Vagina (tissue), 2 donors: ENCODE results near the gene HSPA12A.

Source experiments
- POLR2A ChIP-seq, 2 donors: fragments of 450-650 bp; IDR thresholded peaks; one replicate each; pipeline ENCODE4 v1.6.1; 2017; ENCODE audit warnings: antibody characterized with exemption in 2 of 2, mild to moderate bottlenecking in 2 of 2, moderate library complexity in 2 of 2
- POLR2AphosphoS5 ChIP-seq, 2 donors: sonication (generic); formaldehyde crosslinking; IDR thresholded peaks; one replicate each; pipeline ENCODE4 v1.9.0; 2017; ENCODE audit warnings: antibody characterized with exemption in 2 of 2, mild to moderate bottlenecking in 2 of 2, low read depth in 1 of 2; ENCODE audit not compliant: insufficient read depth in 1 of 2
- TF ChIP-seq, protein P1 (sequence below), 3 experiments: fragments of 450-650 bp in 2 of 3; fragments of 200-600 bp in 1 of 3; sonication (generic) in 1 of 3; IDR thresholded peaks; one replicate each; pipeline ENCODE4 v1.5.1; 2017 to 2019; ENCODE audit warnings: antibody characterized with exemption in 3 of 3, mild to moderate bottlenecking in 2 of 3, moderate library complexity in 2 of 3

DNA sequence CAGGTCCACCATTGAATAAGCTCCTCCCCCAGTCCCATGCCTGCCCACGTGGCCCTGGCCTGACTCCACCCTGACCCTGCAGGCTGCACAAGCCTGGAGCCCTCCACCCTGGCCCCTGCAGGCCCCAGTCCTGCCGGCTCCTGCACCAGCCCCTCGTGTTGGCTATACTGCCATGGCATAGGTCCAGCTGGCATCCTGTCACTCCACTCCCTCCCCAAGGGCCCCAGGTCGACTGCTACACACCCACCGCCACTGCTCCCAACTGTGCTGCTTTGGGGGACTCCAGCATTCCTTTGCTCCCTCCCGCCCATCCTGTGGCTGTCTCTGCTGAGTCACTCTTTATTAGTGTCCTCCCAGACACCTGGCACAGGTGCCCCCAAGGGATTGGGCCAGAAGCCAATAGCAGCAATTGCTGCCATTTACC is 32.4 kb upstream of the HSPA12A start:
- TF ChIP-seq, protein P1, sequence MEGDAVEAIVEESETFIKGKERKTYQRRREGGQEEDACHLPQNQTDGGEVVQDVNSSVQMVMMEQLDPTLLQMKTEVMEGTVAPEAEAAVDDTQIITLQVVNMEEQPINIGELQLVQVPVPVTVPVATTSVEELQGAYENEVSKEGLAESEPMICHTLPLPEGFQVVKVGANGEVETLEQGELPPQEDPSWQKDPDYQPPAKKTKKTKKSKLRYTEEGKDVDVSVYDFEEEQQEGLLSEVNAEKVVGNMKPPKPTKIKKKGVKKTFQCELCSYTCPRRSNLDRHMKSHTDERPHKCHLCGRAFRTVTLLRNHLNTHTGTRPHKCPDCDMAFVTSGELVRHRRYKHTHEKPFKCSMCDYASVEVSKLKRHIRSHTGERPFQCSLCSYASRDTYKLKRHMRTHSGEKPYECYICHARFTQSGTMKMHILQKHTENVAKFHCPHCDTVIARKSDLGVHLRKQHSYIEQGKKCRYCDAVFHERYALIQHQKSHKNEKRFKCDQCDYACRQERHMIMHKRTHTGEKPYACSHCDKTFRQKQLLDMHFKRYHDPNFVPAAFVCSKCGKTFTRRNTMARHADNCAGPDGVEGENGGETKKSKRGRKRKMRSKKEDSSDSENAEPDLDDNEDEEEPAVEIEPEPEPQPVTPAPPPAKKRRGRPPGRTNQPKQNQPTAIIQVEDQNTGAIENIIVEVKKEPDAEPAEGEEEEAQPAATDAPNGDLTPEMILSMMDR (IDR thresholded peaks at IDR 0.05), result no peak
- TF ChIP-seq POLR2A (IDR thresholded peaks at IDR 0.05), result no peak
- TF ChIP-seq POLR2AphosphoS5 (IDR thresholded peaks at IDR 0.05; ENCODE audit: insufficient read depth in 1 of 2, low read depth in 1 of 2), result no peak
